Gastrocnemius medialis (tissue), 4 donors: ENCODE data around the gene ARHGAP25. TPM values are rescaled to one million over a fixed set of nuclear protein-coding genes. Genes with fewer than 3 reads are reported as not detected.

ENCODE experiments used
- ATAC-seq, 2 donors: fragments of 150-250 bp; one replicate each; pipeline ENCODE4 v1.9.1; 2016
- DNase-seq, 2 donors: peaks; one replicate each; pipeline ENCODE4 v3.0.0-alpha.2; 2019
- H3K27ac ChIP-seq, 4 donors: fragments of 200-600 bp; sonication (generic); 1 replicate in 1 of 4; 2 replicates in 3 of 4; pipeline ENCODE4 v1.5.1; 2016 to 2018; ENCODE audit warnings: mild to moderate bottlenecking in 2 of 4, moderate library complexity in 1 of 4
- H3K27me3 ChIP-seq, 3 donors: fragments of 200-600 bp; sonication (generic) in 2 of 3; 1 replicate in 1 of 3; 2 replicates in 2 of 3; pipeline versions ENCODE4 v1.5.1 to v1.6.0; 2016 to 2019; ENCODE audit warnings: mild to moderate bottlenecking in 1 of 3, moderate library complexity in 1 of 3
- H3K36me3 ChIP-seq, 2 donors: fragments of 200-600 bp; sonication (generic) in 1 of 2; one replicate each; pipeline ENCODE4 v1.5.1; 2017 to 2018
- H3K4me1 ChIP-seq, 2 donors: fragments of 200-600 bp; sonication (generic) in 1 of 2; one replicate each; pipeline ENCODE4 v1.5.1; 2016 to 2017; ENCODE audit warnings: mild to moderate bottlenecking in 2 of 2
- H3K4me3 ChIP-seq, 4 donors: fragments of 200-600 bp; sonication (generic) in 3 of 4; 1 replicate in 1 of 4; 2 replicates in 3 of 4; pipeline ENCODE4 v1.5.1; 2016 to 2019; ENCODE audit warnings: mild to moderate bottlenecking in 2 of 4
- H3K9me3 ChIP-seq, 3 donors: fragments of 200-600 bp; sonication (generic) in 2 of 3; 1 replicate in 1 of 3; 2 replicates in 2 of 3; pipeline ENCODE4 v1.5.1; 2016 to 2019
- CTCF ChIP-seq, 5 experiments: fragments of 450-650 bp in 3 of 5; fragments of 200-600 bp in 2 of 5; sonication (generic) in 2 of 5; IDR thresholded peaks in 4 of 5; conservative IDR thresholded peaks in 1 of 5; 1 replicate in 4 of 5; 2 replicates in 1 of 5; pipeline ENCODE4 v1.5.1; 2016 to 2019; ENCODE audit warnings: antibody characterized with exemption in 5 of 5, mild to moderate bottlenecking in 3 of 5, moderate library complexity in 3 of 5
- POLR2A ChIP-seq, 2 donors: fragments of 450-650 bp; IDR thresholded peaks; one replicate each; pipeline ENCODE4 v1.6.1; 2017; ENCODE audit warnings: antibody characterized with exemption in 2 of 2, mild to moderate bottlenecking in 2 of 2, moderate library complexity in 2 of 2
- in situ Hi-C, 4 donors: fragments of 200-750 bp; cut with MboI; loops; one replicate each; pipeline versions ENCODE4 v1.15.0 to v1.8.0; 2017; ENCODE audit warnings: low sequenced_read_pairs in 4 of 4
- intact Hi-C: fragments of 100-400 bp; cut with DNase I; formaldehyde crosslinking; loops from one replicate; pipeline ENCODE4 v1.15.1; 2023; ENCODE audit warnings: low total_unique reads
- total RNA-seq, 4 donors: library from RNA; depleted of rRNA; stranded (reverse); fragments of >200 nt; gene quantifications; one replicate each; pipeline versions ENCODE4 v1.1.0 to v1.2.3, GENCODE V29; 2016

Gene ARHGAP25
- total RNA-seq, 4 donors from 2014 or later: 1.9 to 6.8 (median 3.0) TPM

DNA sequence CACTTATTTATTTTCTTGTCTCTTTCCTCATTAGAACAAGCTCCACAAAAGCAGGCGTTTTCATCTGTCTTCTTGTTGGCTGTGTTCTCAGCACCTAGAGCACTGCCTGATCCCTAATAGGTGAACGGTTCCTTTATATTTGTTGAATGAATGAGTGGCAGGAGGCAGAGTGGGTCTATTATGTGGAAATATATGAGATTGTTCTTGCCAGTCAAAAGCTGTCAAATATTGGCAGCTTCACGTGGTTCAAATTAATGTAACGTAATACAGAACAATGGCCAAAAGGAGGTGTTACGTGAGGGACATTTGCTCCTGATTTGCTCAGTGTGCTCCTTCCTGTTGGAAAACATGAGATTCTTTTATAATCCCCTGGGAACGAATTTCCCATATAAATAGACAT, 8.5 kb upstream of the ARHGAP25 start:
- Histone ChIP-seq H3K9me3 (no peaks in the 10 kb centered on the region), H3K27me3 (no peaks in the 10 kb centered on the region), H3K36me3 (no peaks in the 10 kb centered on the region), H3K27ac (no peak overlapping the region), H3K4me3 (no peak overlapping the region), H3K4me1 (no peaks in the 10 kb centered on the region)
- in situ Hi-C loops: loop anchor here in 1 of 4 donors (25.0 kb wide), 1 partner anchor 186 kb away; no protein-coding TSS in a partner anchor
- TF ChIP-seq POLR2A (IDR thresholded peaks at IDR 0.05) (no peak), CTCF (IDR thresholded peaks at IDR 0.05 in 4 of 5, conservative IDR thresholded peaks at IDR 0.05 in 1 of 5) (no peak)
- DNase-seq (no peak), ATAC-seq (no peak)
- intact Hi-C loops: no loop called here

DNA sequence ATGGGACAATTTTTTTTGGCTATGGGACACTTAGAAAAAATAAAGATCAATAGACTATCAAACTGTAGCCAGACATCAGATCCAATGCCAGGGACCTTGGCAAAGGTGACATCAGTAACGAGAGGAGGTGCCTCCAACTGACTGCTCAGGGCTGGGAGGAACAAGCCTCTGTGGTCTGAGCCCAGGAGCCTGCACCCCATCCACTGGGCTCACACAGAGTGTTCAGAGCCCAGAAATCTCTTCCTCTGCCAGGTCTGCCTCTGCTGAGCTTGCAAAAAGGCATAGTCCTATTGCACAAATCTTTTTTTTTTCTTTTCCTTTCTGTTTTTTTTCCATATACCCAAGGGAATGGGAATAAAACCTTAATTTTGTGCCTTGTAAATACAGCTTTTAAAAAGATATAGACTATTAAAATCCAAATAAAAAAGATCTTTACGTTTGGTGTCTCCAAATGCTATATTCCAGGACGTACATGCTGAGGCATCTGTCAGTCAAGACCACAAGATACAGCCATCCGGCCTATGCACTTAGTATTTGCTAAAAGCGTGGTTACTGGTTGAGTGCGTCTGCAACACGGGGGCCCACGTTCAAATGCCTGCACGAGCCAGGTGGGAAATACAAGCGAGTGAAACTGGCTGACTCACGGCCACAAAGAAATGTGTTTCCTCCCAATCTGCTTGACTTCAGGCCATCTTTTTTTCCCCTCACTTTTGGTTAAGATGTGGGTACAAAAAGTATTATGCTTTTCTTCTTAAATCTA, 7.8 kb upstream of the ARHGAP25 start:
- no peak overlapping the region for H3K27ac ChIP-seq
- in situ Hi-C loops: loop anchor here in 1 of 4 donors (25.0 kb wide), 1 partner anchor 186 kb away; no protein-coding TSS in a partner anchor
- DNase-seq: peak in 1 of 2 donors; percentile 14
- intact Hi-C loops: no loop called here
- no peak for TF ChIP-seq CTCF (IDR thresholded peaks at IDR 0.05 in 4 of 5, conservative IDR thresholded peaks at IDR 0.05 in 1 of 5)
- no peak for TF ChIP-seq POLR2A (IDR thresholded peaks at IDR 0.05)
- H3K4me3 ChIP-seq: no peak overlapping the region
- H3K9me3 ChIP-seq: no peaks in the 10 kb centered on the region
- ATAC-seq: no peak
- no peaks in the 10 kb centered on the region for H3K4me1 ChIP-seq
- H3K27me3 ChIP-seq: no peaks in the 10 kb centered on the region
- no peaks in the 10 kb centered on the region for H3K36me3 ChIP-seq

DNA sequence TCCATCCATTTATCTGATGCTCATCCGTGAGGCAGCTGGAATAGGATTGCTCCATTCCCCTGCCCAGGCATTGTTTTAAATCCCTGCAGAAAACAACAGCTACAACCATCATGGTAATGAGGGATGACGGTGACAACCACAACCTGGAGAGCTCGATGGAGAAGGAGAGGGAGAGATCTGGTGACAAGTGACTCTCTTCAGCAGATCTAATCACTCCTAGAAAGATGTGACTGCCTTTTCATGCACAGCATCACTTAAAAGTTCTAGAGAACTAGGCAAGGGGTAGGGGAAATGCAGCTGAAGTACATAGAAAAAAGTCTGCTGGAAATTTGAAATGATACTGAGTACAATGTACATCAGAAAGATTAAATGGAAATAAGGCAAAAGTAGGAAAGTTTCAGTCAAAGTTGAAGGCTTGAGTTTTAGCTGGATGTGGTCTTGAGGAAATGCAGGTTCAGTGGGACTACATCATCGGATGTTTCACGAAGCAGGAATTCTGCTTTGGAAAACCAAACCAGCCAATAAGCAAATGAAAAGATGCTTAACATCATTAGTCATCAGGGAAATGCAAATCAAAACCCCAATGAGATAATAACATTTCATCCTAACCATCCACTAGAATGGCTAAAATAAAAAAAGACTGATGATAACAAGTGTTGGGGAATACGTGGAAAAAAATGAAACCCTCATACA, 6.8 kb upstream of the ARHGAP25 start:
- H3K27ac ChIP-seq: no peak overlapping the region
- no peaks in the 10 kb centered on the region for H3K27me3 ChIP-seq
- ATAC-seq: no peak
- H3K9me3 ChIP-seq: no peaks in the 10 kb centered on the region
- TF ChIP-seq POLR2A (IDR thresholded peaks at IDR 0.05): no peak
- TF ChIP-seq CTCF (IDR thresholded peaks at IDR 0.05 in 4 of 5, conservative IDR thresholded peaks at IDR 0.05 in 1 of 5): no peak
- no peak for DNase-seq
- H3K4me1 ChIP-seq: no peaks in the 10 kb centered on the region
- in situ Hi-C loops: loop anchor here in 1 of 4 donors (25.0 kb wide), 1 partner anchor 184 kb away; no protein-coding TSS in a partner anchor
- no peak overlapping the region for H3K4me3 ChIP-seq
- H3K36me3 ChIP-seq: no peaks in the 10 kb centered on the region
- intact Hi-C loops: no loop called here

- TF ChIP-seq POLR2A (IDR thresholded peaks at IDR 0.05): no peak
- no peak for TF ChIP-seq CTCF (IDR thresholded peaks at IDR 0.05 in 4 of 5, conservative IDR thresholded peaks at IDR 0.05 in 1 of 5)
- Histone ChIP-seq H3K9me3 (no peaks in the 10 kb centered on the region), H3K36me3 (no peaks in the 10 kb centered on the region), H3K27ac (no peak overlapping the region), H3K4me3 (no peak overlapping the region), H3K4me1 (no peaks in the 10 kb centered on the region), H3K27me3 (no peaks in the 10 kb centered on the region)
- in situ Hi-C loops (loop anchor here in 1 of 4 donors (25.0 kb wide), 1 partner anchor 181 kb away; no protein-coding TSS in a partner anchor), intact Hi-C loops (no loop called here)
- no peak for ATAC-seq
- DNase-seq: no peak
These were observed 3.8 kb upstream of the ARHGAP25 start for GRCh38 chr2:68730828-68731227.
